ENCODE measurements around the gene TMEM243. TPM values are rescaled to one million over a fixed set of nuclear protein-coding genes. Genes with fewer than 3 reads are reported as not detected.
A peak's percentile ranks its signal among the peaks of the same experiment; 100 is the strongest.

The TMEM243 gene
- total and polyA plus RNA-seq, 9 donors, result 15.2 to 24.7 (median 17.1) TPM

DNA sequence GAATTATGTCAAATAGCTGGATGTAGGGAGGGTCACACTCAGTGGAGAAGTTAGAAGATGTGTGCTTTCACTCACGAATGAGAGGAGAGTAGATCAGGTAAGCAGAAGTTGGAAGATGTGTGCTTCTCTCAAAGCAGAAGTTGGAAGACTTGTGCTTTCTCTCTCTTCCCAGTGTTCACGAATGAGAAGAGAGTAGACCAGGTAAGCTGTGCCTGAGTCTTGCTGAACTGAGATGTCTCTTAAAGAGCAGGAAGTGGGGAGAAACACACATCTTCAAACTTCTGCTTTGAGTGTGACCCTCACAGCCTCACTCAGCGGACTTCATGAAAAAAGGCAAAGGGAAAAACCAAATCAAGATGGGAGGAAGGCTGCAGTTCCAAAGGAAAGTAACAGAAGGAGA, 7.0 kb upstream of the TMEM243 start:
- WGBS (ENCODE audit: insufficient coverage), result 56% methylated on average over 2 of the region's 3 CpGs

DNA sequence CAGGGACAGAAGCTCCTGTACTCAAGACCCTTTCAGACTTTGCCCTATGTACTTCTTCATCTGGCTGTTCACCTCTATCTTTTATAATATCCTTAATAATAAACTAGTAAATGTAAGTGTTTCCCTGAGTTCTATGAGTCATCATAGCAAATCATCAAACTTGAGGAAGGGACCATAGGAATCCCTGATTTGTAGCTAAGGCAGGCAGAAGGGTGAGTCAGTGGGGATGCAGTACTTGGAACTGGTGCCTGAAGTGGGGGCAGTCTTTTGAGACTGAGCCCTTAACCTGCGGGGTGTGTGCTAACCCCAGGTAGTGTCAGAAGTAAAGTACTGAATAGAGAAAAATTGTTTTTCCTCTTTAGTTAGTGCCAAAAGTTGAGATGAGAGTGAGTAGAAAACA, 6.2 kb upstream of the TMEM243 start:
- Histone ChIP-seq H3K4me1 (ENCODE audit: control insufficient read depth, insufficient read depth, low read length) (peaks cover 8% of the 10 kb centered on the region), H3K4me3 (ENCODE audit: low read length) (no peak overlapping the region), H3K9me3 (replicated peaks; ENCODE audit: control insufficient read depth, low read depth, low read length) (no peaks in the 10 kb centered on the region), H3K27ac (ENCODE audit: low read length) (no peak overlapping the region), H3K27me3 (ENCODE audit: control insufficient read depth, insufficient read depth, low read length) (peaks cover 13% of the 10 kb centered on the region), H3K36me3 (ENCODE audit: control insufficient read depth, insufficient read depth, low read length) (no peaks in the 10 kb centered on the region)
- no peak for DNase-seq
- 80% methylated on average over 1 of the region's 1 CpG for WGBS (ENCODE audit: insufficient coverage)

More for the DNA sequence above, 7.0 kb upstream of the TMEM243 start:
- H3K9me3 ChIP-seq (replicated peaks; ENCODE audit: control insufficient read depth, low read depth, low read length), result no peaks in the 10 kb centered on the region
- peaks cover 13% of the 10 kb centered on the region for H3K27me3 ChIP-seq (ENCODE audit: control insufficient read depth, insufficient read depth, low read length)
- no peak overlapping the region for H3K27ac ChIP-seq (ENCODE audit: low read length)
- no peaks in the 10 kb centered on the region for H3K36me3 ChIP-seq (ENCODE audit: control insufficient read depth, insufficient read depth, low read length)
- peaks cover 11% of the 10 kb centered on the region for H3K4me1 ChIP-seq (ENCODE audit: control insufficient read depth, insufficient read depth, low read length)
- H3K4me3 ChIP-seq (ENCODE audit: low read length), result no peak overlapping the region
- DNase-seq, result no peak

DNA sequence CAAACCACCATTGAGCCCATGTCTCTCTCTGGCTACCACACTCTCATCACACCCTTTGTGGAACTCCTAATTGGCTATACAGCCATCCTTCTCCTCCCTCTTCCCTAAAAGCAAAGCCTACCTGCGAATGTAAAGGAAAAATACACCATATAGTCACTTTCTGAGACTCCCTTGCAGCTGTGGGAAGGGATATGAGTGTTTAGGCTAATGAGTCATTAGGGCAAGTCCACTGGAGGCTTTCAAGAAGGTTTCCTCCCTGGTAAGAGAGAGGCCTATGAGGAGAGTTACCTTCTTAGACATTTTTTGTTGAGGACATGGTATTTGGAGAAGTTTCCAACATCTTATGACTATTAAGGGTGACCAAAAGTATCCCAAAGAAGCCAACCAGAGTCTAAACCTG, 4.1 kb upstream of the TMEM243 start:
- no CpG with 5 or more reads among the region's 1 CpG for WGBS (ENCODE audit: insufficient coverage)
- H3K9me3 ChIP-seq (replicated peaks; ENCODE audit: control insufficient read depth, low read depth, low read length), result no peaks in the 10 kb centered on the region

GRCh38 chr7:87220734-87221215, 1.2 kb upstream of the TMEM243 start:
- H3K4me1 ChIP-seq (ENCODE audit: control insufficient read depth, insufficient read depth, low read length), result peaks cover 17% of the 10 kb centered on the region
- 2% methylated on average over 9 of the region's 17 CpGs for WGBS (ENCODE audit: insufficient coverage)
- H3K27me3 ChIP-seq (ENCODE audit: control insufficient read depth, insufficient read depth, low read length), result peaks cover 13% of the 10 kb centered on the region
- no peaks in the 10 kb centered on the region for H3K9me3 ChIP-seq (replicated peaks; ENCODE audit: control insufficient read depth, low read depth, low read length)
- peak overlapping the region; percentile 56 for H3K27ac ChIP-seq (ENCODE audit: low read length)
- peak overlapping the region; percentile 90 for H3K4me3 ChIP-seq (ENCODE audit: low read length)
- peak; percentile 66 for DNase-seq
- H3K36me3 ChIP-seq (ENCODE audit: control insufficient read depth, insufficient read depth, low read length), result peaks cover 2% of the 10 kb centered on the region

More for the DNA sequence above, 4.1 kb upstream of the TMEM243 start:
- no peaks in the 10 kb centered on the region for H3K36me3 ChIP-seq (ENCODE audit: control insufficient read depth, insufficient read depth, low read length)
- H3K4me3 ChIP-seq (ENCODE audit: low read length), result no peak overlapping the region
- H3K4me1 ChIP-seq (ENCODE audit: control insufficient read depth, insufficient read depth, low read length), result peaks cover 9% of the 10 kb centered on the region
- DNase-seq, result no peak
- H3K27me3 ChIP-seq (ENCODE audit: control insufficient read depth, insufficient read depth, low read length), result peaks cover 13% of the 10 kb centered on the region
- H3K27ac ChIP-seq (ENCODE audit: low read length), result no peak overlapping the region

DNA sequence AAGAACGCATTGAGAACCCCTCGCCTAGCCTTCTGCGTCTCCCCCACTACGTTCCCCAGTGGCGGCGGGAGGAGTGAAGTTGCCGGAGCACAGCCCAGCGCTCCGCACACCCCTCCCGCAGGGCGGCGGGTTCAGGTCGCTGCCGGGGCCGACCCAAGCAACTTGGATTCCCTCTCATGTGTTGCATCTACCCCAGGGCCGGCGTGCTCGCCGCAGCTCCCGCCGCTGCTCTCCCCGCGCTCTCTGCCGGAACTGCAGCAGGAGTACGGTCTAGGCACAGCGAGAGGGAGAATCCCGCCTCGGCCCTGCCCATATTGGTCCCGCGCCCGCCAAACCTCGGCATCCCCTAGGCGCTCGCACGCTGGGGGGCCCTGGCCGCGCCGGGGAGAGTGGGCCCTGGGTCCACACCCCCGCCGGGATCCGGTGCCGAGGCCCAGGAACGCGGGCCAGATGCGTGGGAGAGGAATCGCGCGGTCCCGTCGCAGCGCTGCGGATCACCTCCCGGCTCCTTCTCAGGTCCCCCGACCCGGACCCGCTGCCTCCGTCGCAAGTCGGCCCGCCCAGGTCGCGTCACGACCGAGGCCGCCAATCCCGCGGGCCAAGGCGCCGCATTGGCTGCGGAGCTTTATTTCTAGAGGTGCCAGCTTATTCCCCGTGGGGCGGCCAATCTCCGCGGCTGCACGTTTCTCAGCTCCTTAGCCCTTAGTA, 648 bp upstream of the TMEM243 start:
- H3K27ac ChIP-seq (ENCODE audit: low read length), result peak overlapping the region; percentile 91
- DNase-seq, result peak; percentile 82
- H3K9me3 ChIP-seq (replicated peaks; ENCODE audit: control insufficient read depth, low read depth, low read length), result no peaks in the 10 kb centered on the region
- peak overlapping the region; percentile 90 for H3K4me3 ChIP-seq (ENCODE audit: low read length)
- whole genome bisulfite sequencing (ENCODE audit: insufficient coverage), result under 1% methylated on average over 75 of the region's 75 CpGs
- peaks cover 11% of the 10 kb centered on the region for H3K27me3 ChIP-seq (ENCODE audit: control insufficient read depth, insufficient read depth, low read length)
- peaks cover 17% of the 10 kb centered on the region for H3K4me1 ChIP-seq (ENCODE audit: control insufficient read depth, insufficient read depth, low read length)
- H3K36me3 ChIP-seq (ENCODE audit: control insufficient read depth, insufficient read depth, low read length), result peaks cover 2% of the 10 kb centered on the region

GRCh38 chr7:87218796-87219544, 562 bp downstream of the TMEM243 start:
- 2% methylated on average over 13 of the region's 17 CpGs for WGBS (ENCODE audit: insufficient coverage)
- Histone ChIP-seq H3K9me3 (replicated peaks; ENCODE audit: control insufficient read depth, low read depth, low read length) (no peaks in the 10 kb centered on the region), H3K36me3 (ENCODE audit: control insufficient read depth, insufficient read depth, low read length) (peaks cover 2% of the 10 kb centered on the region), H3K4me1 (ENCODE audit: control insufficient read depth, insufficient read depth, low read length) (peaks cover 17% of the 10 kb centered on the region), H3K4me3 (ENCODE audit: low read length) (peak overlapping the region; percentile 90), H3K27ac (ENCODE audit: low read length) (peak overlapping the region; percentile 91), H3K27me3 (ENCODE audit: control insufficient read depth, insufficient read depth, low read length) (peaks cover 11% of the 10 kb centered on the region)
- peak; percentile 80 for DNase-seq

DNA sequence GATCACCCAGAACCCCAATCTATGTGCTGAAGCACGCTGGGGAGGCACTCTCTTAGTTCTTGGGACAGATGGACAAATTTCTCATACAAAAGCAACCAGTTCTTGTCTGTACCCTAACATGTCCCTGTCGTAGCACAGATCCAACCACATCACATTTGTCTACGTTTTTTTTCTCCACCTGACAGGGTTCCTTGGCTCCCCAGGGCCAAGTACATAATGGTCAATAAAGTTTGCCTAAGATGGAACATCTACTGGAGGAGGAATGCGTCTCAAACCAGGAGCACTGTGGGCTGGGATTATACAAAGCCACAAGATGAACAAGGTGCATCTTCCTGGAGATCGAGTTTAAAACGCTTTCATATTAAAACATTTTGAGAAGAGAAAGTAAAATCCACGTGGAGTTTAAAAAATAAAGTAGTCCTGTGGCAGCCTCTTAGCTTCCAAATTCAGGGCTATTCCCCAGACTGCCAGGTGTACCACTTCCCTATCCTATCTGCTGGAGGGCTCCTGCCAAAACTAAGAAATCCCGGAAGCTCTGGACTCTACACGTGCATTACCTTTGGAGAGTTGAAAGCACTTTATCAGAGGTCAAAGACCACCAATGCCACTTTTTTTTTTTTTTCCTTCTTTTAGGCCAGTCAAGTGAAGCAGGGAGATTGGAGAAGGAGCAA, 1.4 kb downstream of the TMEM243 start:
- 100% methylated on average over 2 of the region's 9 CpGs for WGBS (ENCODE audit: insufficient coverage)
- H3K4me1 ChIP-seq (ENCODE audit: control insufficient read depth, insufficient read depth, low read length), result peaks cover 17% of the 10 kb centered on the region
- H3K36me3 ChIP-seq (ENCODE audit: control insufficient read depth, insufficient read depth, low read length), result peaks cover 2% of the 10 kb centered on the region
- no peak for DNase-seq
- H3K9me3 ChIP-seq (replicated peaks; ENCODE audit: control insufficient read depth, low read depth, low read length), result no peaks in the 10 kb centered on the region
- peak overlapping the region; percentile 90 for H3K4me3 ChIP-seq (ENCODE audit: low read length)
- no peak overlapping the region for H3K27ac ChIP-seq (ENCODE audit: low read length)
- H3K27me3 ChIP-seq (ENCODE audit: control insufficient read depth, insufficient read depth, low read length), result peaks cover 8% of the 10 kb centered on the region

DNA sequence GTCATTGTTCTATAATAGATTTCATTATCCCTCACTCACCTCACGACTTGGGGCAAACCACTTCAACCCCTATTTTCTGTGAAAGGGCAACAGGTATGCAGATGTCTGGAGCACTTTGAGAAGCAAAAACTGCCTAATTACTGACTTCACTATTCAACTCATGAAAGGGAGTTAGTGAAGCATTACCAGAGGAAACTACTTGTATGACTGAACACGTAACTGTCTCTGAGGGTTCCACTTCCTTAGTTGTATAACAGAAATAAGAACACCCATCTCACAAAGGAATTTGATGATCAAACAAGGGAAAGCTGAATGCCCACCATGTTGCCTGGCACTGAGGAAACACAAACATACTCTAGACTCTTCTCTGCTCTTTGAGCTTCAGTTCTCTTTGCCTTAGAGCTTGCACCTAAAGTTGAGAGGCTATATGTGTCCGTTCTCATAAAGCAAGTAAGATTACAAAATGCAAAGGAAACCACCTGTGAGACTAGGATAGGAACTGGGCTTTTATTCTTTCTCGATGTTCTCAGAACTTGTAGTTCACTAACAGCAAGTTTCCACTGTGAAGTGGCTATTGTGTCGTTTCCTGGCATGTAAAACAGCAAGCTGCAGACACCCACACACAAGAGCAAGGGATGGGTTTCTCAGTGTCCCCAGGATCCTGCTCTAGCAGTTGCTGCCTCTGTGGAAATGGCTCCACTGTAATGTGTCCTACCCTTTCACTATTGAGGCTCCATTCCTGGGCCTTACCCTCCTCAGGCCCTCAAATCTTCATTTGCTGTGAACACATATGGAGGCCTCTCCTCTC, 2.6 kb downstream of the TMEM243 start:
- peaks cover 2% of the 10 kb centered on the region for H3K36me3 ChIP-seq (ENCODE audit: control insufficient read depth, insufficient read depth, low read length)
- DNase-seq, result peak; percentile 22
- H3K4me3 ChIP-seq (ENCODE audit: low read length), result no peak overlapping the region
- H3K4me1 ChIP-seq (ENCODE audit: control insufficient read depth, insufficient read depth, low read length), result peaks cover 19% of the 10 kb centered on the region
- WGBS (ENCODE audit: insufficient coverage), result 25% methylated on average over 1 of the region's 5 CpGs
- H3K27me3 ChIP-seq (ENCODE audit: control insufficient read depth, insufficient read depth, low read length), result peaks cover 2% of the 10 kb centered on the region
- peak overlapping the region; percentile 15 for H3K27ac ChIP-seq (ENCODE audit: low read length)
- no peaks in the 10 kb centered on the region for H3K9me3 ChIP-seq (replicated peaks; ENCODE audit: control insufficient read depth, low read depth, low read length)

DNA sequence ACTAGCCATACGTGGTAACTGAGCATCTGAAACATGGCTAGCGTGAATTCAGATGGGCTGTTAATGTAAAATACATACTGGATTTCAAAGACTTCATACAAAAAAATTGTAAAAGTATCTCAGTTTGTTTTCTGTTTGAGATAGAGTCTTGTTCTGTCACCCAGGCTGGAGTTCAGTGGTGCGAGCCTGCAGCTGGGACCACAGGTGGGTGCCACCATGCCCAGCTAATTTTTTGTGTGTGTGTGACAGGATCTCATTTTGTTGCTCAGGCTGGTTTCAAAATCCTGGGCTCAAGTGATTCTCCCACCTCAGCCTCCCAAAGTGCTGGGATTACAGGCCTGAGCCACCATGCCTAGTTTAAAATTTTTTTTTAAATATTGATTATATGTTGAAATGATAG, 4.5 kb downstream of the TMEM243 start:
- Histone ChIP-seq H3K27me3 (ENCODE audit: control insufficient read depth, insufficient read depth, low read length) (no peaks in the 10 kb centered on the region), H3K4me1 (ENCODE audit: control insufficient read depth, insufficient read depth, low read length) (peaks cover 15% of the 10 kb centered on the region), H3K4me3 (ENCODE audit: low read length) (no peak overlapping the region), H3K36me3 (ENCODE audit: control insufficient read depth, insufficient read depth, low read length) (peaks cover 5% of the 10 kb centered on the region), H3K9me3 (replicated peaks; ENCODE audit: control insufficient read depth, low read depth, low read length) (no peaks in the 10 kb centered on the region), H3K27ac (ENCODE audit: low read length) (no peak overlapping the region)
- WGBS (ENCODE audit: insufficient coverage), result no CpG with 5 or more reads among the region's 3 CpGs
- no peak for DNase-seq

Measured in muscle of leg (tissue), 11 donors.